WERI-Rb-1 (cell line): ENCODE results near the gene SMARCD1.

Experiments
- DNase-seq: peaks from one replicate; pipeline ENCODE4 v3.0.0-alpha.2; 2020
- H3K27ac ChIP-seq: fragments of 250-450 bp; sonication (Bioruptor Pico); 2 replicates; pipeline ENCODE4 v1.5.1; 2020; ENCODE audit warnings: mild to moderate bottlenecking, moderate library complexity
- H3K27me3 ChIP-seq: fragments of 250-450 bp; sonication (Bioruptor Pico); 2 replicates; pipeline ENCODE4 v1.5.1; 2021; ENCODE audit warnings: mild to moderate bottlenecking, low read depth, moderate library complexity; ENCODE audit not compliant: insufficient read depth, severe bottlenecking
- H3K36me3 ChIP-seq: fragments of 250-450 bp; sonication (Bioruptor Pico); 2 replicates; pipeline ENCODE4 v1.5.1; 2020; ENCODE audit warnings: mild to moderate bottlenecking, moderate library complexity
- H3K4me3 ChIP-seq: 2 replicates; pipeline ENCODE4 v1.5.1; 2011; ENCODE audit warnings: low read depth, mild to moderate bottlenecking, control low read depth, low read length
- H3K9me3 ChIP-seq: fragments of 250-450 bp; sonication (Bioruptor Pico); 2 replicates; pipeline ENCODE4 v1.5.1; 2021; ENCODE audit warnings: mild to moderate bottlenecking, moderate library complexity; ENCODE audit not compliant: severe bottlenecking
- CTCF ChIP-seq: IDR thresholded peaks from 2 replicates; pipeline ENCODE4 v1.5.1; 2011; ENCODE audit warnings: low read depth, mild to moderate bottlenecking, control low read depth, inconsistent platforms, low read length

SMARCD1 gene

DNA sequence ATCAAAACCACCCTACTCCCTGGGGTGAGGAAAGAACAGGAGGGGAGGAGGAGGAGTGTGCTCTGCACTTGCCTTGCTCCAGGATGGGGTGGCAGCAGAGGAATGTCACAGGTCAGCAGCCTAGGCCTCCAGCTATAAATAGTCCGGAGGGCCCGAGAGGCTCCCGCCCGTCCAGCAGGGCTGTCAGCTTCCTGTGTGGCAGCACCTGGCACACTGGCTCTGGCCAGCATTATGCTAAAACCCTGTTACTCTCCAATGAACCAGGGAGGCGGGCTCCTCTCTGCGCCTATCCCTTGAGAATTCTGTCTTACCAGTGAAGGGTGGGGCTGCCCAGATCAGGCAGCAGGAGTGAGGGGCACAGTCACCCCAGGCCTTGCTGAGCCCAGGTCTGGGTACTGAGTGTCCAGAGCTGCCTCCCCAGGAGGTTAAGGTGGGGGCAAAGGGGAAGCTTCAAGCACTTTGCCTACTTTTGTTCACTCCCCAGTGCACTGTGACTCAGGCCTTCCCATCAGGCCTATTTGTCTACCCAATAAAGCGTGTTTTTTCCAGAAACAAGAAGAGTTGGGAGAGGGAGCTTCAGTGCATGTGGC is 25.7 kb downstream of the SMARCD1 start:
- H3K4me3 ChIP-seq: no peak overlapping the region
- no peak overlapping the region for H3K27ac ChIP-seq

DNA sequence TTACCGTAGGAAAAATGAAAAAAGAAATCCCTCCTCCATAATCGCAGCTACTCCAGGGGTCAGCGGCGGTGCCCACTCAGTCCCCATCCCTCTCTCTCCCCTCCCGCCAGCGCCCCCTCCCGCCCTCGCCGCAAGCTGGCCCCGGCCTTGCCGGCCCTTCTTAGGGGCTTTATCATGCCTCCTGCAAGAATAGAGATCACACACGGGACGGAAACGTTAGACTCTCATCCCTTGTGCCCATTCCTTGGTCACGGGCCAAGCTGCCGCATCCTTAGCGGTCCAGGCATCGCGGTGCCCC is 26.2 kb downstream of the SMARCD1 start:
- TF ChIP-seq CTCF: no peak
- H3K27me3 ChIP-seq: no peaks in the 10 kb centered on the region
- no peak overlapping the region for H3K27ac ChIP-seq
- 0 out of 2 replicates have a peak, but pooled peaks cover 2% of the 10 kb centered on the region for H3K36me3 ChIP-seq
- no peak for DNase-seq
- peak overlapping the region; percentile 25 for H3K4me3 ChIP-seq
- no peaks in the 10 kb centered on the region for H3K9me3 ChIP-seq

More for the DNA sequence above, 25.7 kb downstream of the SMARCD1 start:
- TF ChIP-seq CTCF: no peak
- H3K9me3 ChIP-seq: no peaks in the 10 kb centered on the region
- DNase-seq: peak; percentile 18
- H3K36me3 ChIP-seq: 0 out of 2 replicates have a peak, but pooled peaks cover 2% of the 10 kb centered on the region
- H3K27me3 ChIP-seq: no peaks in the 10 kb centered on the region

DNA sequence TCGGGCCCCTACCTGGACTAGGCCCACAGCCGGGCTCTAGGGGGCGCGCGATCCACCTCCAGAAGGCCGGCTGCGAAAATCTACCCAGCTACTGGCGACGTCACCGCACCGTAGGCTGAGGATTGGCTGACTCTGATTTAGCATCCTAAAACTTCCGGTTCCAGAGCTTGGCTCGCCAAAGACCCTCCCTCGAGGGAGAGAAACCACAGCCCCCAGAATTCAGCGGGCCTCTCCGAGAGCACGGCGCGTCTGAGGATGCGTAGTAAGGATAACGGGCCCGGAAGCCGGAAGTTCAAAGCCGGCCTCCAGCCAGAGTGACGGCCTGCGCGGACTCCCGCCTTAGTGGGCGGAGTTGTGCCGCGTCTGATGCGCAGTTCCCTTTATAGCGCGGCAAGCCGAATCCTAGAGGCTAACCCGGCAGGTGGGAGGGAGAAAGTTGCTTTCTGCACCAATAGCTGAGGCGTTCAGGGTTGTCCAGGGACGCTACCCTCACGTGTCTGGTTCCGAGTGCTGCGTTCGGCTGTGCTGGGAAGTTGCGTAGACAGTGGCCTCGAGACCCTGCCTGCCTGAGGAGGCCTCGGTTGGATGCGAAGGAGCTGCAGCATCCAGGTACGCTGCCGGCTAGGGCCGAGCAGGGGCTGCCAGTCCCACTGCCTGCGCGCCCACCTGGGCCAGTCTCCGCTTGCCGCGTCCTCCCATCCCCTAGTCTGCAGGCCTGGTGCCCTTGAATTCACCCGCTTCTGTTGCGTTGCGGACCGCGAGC is 26.7 kb downstream of the SMARCD1 start, which contains the start of gene COX14:
COX14 (plus strand) TSS at position 544 of the 763 bp plus-strand sequence. CDS start 7,808 bp downstream, outside the sequence.
- DNase-seq: peak; percentile 99
- H3K36me3 ChIP-seq: 0 out of 2 replicates have a peak, but pooled peaks cover 2% of the 10 kb centered on the region
- no peaks in the 10 kb centered on the region for H3K9me3 ChIP-seq
- peak within 1 kb of the TSS; percentile 72 for H3K4me3 ChIP-seq
- no peaks in the 10 kb centered on the region for H3K27me3 ChIP-seq
- peak; percentile 85 for TF ChIP-seq CTCF
- H3K27ac ChIP-seq: peak within 1 kb of the TSS; percentile 77

GRCh38 chr12:50112456-50113218 is 27.5 kb downstream of the SMARCD1 start:
- H3K9me3 ChIP-seq: no peaks in the 10 kb centered on the region
- H3K27ac ChIP-seq: peak overlapping the region; percentile 77
- H3K4me3 ChIP-seq: peak overlapping the region; percentile 72
- no peaks in the 10 kb centered on the region for H3K27me3 ChIP-seq
- peak; percentile 70 for DNase-seq
- 0 out of 2 replicates have a peak, but pooled peaks cover 2% of the 10 kb centered on the region for H3K36me3 ChIP-seq
- TF ChIP-seq CTCF: no peak

GRCh38 chr12:50117057-50117622 is 32.0 kb downstream of the SMARCD1 start:
- H3K27ac ChIP-seq: no peak overlapping the region
- DNase-seq: no peak
- H3K9me3 ChIP-seq: no peaks in the 10 kb centered on the region
- TF ChIP-seq CTCF: no peak
- H3K4me3 ChIP-seq: no peak overlapping the region
- H3K27me3 ChIP-seq: no peaks in the 10 kb centered on the region
- H3K36me3 ChIP-seq: peaks cover 7% of the 10 kb centered on the region
